ENCODE measurements around the gene AKAP13.

Gene AKAP13

GRCh38 chr15:85607842-85608241 is 227.4 kb downstream of the AKAP13 start:
- no peak for DNase-seq

GRCh38 chr15:85609492-85609891 is 229.1 kb downstream of the AKAP13 start:
- no peak for DNase-seq

- DNase-seq, result no peak
Measured at GRCh38 chr15:85611361-85611760, 231.0 kb downstream of the AKAP13 start.

GRCh38 chr15:85614059-85614458 is 233.7 kb downstream of the AKAP13 start:
- no peak for DNase-seq

- no peak for DNase-seq
Measured at GRCh38 chr15:85615930-85616329, 235.5 kb downstream of the AKAP13 start.

- no peak for DNase-seq
Measured at GRCh38 chr15:85616549-85617110, 236.2 kb downstream of the AKAP13 start.

- no peak for DNase-seq
Measured at GRCh38 chr15:85618228-85618505, 237.8 kb downstream of the AKAP13 start.

GRCh38 chr15:85618956-85619491 is 238.6 kb downstream of the AKAP13 start:
- peak; percentile 54 for DNase-seq

GRCh38 chr15:85619992-85620689 is 239.7 kb downstream of the AKAP13 start:
- no peak for DNase-seq

GRCh38 chr15:85620690-85621049 is 240.3 kb downstream of the AKAP13 start:
- no peak for DNase-seq

- no peak for DNase-seq
Measured at GRCh38 chr15:85621094-85621493, 240.7 kb downstream of the AKAP13 start.

- DNase-seq, result no peak
Measured at GRCh38 chr15:85622221-85622831, 241.9 kb downstream of the AKAP13 start.

- no peak for DNase-seq
Measured at GRCh38 chr15:85623315-85624049, 243.1 kb downstream of the AKAP13 start.

GRCh38 chr15:85624291-85624801 is 243.9 kb downstream of the AKAP13 start:
- DNase-seq, result no peak

GRCh38 chr15:85625166-85625830 is 244.9 kb downstream of the AKAP13 start:
- DNase-seq, result no peak

GRCh38 chr15:85625856-85626255 is 245.5 kb downstream of the AKAP13 start:
- no peak for DNase-seq

GRCh38 chr15:85627213-85627935 is 247.0 kb downstream of the AKAP13 start:
- no peak for DNase-seq

GRCh38 chr15:85630311-85630710 is 249.9 kb downstream of the AKAP13 start:
- no peak for DNase-seq

GRCh38 chr15:85631018-85631417 is 250.6 kb downstream of the AKAP13 start:
- no peak for DNase-seq

- no peak for DNase-seq
Measured at GRCh38 chr15:85632014-85632413, 251.6 kb downstream of the AKAP13 start.

- no peak for DNase-seq
Measured at GRCh38 chr15:85633859-85634258, 253.5 kb downstream of the AKAP13 start.

- no peak for DNase-seq
Measured at GRCh38 chr15:85636351-85636750, 255.9 kb downstream of the AKAP13 start.

Data from activated naive CD4-positive, alpha-beta T cell treated with anti-CD3 and anti-CD28 coated beads, Interleukin-2, amount 50 U/mL, for 16 hours (primary cell).